Left forelimb (tissue), 1 donor: ENCODE results near the gene COMP.
"Not testable (repeated sequence)": the region's sequence is repeated elsewhere in the genome, so short reads cannot be mapped to it uniquely, and the experiment has no call there.

Experiments
- DNase-seq: peaks from one replicate; pipeline ENCODE4 v3.0.0-alpha.2; 2018; ENCODE audit warnings: low spot score

Gene COMP

DNA sequence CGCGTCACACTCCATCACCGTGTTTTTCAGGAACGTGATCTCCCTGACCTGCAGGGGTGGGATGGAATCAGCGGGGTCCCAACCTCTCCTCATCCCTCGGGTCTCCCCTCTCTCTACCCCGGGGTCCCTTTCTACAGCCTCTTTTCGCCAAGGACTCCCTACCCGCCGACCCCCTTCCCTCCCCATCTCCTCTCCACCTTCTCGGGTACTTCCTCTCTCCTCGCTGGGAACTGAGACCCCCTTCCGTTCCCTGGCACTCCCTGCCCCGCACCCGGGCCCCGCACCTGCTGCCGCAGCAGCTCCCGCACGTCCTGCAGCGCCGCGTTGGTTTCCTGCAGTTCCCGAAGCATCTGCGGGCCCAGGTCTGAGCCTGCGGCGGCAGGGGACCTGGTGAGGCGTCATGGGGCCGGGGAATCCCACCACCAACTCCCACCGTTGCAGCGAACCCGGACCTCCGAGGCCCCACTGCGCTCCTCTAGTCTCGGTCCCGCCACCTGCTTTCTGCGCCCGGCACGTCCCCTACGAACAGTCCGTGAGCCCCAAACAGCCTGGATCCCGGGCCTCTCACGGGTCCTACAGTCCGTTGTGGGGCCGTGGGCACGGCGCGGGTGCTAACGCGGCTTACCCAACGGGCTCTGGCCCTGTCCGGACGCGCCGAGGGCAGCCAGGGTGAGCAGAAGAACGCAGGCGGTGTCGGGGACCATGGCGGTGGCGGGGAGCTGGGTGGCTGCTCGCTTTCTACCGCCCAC is at the start of gene COMP:
COMP (minus strand) TSS at position 740 of the 749 bp plus-strand sequence; CDS start at position 704, 36 bp downstream.
- DNase-seq: no peak

DNA sequence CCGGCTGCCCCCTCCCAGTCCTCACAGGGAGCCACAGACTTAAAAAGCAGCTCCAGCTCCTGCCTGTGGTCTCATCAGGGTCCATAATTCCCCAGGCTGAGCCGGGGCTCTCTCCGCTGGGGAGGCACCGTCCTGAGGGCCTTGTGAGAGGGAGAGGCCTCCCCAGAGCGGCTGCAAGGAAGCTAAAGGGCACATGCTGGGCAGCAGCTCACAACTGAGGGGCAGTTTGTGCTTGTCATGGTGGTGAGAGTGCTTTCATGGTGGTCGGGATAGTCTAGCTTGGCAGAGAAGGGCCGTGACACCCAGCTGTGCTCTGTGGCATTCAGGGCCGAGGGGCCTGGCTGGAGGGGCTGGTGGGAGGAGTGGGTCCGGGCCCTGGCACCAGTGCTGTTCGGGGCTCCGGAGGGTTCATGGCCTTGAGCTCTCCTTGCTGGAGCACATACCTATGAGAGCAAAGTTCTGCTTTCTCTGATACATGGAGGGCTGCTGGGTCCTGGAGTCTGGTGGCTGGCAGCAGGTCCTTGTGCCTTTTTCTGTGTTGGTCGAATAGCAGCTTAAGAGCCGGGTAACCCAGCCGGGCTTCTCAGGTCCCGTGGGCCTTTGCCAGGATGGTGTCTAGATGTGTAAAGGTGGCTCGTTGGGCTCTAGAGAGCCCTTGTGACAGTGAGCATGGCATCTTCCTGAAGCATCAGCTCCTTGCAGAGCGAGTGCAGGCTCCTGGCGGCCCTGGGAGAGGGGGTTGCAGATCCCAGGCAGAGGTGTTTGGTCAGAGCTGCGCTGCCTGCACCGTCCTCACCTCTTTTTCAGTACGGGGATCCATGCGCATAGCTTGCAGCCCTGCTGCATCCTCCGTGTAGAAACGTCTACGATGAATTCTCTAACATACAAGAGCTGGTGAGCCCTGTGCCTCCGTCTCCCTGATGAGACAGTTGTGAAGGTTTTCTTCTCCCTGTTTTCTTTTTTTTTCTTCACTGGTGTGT is 49.5 kb upstream of the COMP start:
- DNase-seq: no peak

DNA sequence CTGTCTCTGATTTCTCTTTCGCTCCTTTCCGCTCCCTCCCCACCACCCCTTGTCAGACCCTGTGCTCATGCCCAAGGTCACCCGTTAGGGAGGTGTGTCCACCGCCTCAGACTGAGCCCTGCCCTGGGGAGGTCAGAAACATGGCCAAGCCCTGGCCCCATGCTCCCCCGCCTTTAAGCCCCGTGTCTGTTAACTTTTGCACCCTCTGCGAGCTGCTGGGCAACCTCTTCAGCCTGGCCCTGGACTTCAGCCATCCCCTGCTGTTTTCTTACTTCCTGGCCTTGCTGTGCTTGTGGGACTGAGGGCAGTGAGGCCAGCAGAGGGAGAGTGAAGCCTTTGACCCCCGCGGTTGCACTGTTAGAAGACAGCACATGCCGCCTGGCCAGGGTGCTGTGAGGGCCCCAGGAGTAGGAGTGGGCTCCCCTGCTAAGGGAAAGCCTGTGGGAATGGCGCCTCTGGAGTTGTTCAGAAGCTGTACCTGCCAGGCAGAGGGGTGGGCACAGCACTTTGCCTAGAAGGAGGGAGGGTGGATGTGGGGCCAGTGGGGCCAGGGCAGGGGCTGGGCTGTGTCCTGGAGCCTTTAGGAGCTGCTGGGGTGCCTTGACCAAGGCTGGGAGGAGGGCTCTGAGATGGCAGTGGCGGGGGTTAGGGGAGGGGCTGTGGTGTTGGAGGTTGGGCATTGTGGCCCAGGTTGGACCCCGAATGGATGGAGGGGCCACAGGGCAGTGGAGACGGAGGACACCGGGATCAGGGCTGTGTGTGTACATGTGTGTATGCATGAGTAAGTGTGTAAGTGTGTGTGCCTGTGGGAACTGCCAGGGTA is 48.6 kb upstream of the COMP start:
- DNase-seq: no peak

DNA sequence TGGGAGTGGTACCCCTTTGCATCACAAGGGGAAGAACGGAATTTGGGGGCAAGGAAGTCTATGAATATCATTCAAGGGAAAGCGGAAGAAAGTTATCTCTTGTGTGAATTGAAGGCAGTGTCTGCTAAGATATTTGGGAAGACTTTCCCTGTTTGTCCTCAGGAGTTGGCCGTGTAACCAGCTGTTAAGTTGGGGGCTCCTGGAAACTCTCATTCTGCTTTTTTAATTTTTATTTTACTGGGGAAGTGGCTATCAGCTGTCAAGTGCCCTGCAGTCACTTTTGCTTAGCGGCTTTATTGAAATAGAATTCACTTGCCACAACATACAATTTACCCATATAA is 43.5 kb upstream of the COMP start:
- DNase-seq: no peak

DNA sequence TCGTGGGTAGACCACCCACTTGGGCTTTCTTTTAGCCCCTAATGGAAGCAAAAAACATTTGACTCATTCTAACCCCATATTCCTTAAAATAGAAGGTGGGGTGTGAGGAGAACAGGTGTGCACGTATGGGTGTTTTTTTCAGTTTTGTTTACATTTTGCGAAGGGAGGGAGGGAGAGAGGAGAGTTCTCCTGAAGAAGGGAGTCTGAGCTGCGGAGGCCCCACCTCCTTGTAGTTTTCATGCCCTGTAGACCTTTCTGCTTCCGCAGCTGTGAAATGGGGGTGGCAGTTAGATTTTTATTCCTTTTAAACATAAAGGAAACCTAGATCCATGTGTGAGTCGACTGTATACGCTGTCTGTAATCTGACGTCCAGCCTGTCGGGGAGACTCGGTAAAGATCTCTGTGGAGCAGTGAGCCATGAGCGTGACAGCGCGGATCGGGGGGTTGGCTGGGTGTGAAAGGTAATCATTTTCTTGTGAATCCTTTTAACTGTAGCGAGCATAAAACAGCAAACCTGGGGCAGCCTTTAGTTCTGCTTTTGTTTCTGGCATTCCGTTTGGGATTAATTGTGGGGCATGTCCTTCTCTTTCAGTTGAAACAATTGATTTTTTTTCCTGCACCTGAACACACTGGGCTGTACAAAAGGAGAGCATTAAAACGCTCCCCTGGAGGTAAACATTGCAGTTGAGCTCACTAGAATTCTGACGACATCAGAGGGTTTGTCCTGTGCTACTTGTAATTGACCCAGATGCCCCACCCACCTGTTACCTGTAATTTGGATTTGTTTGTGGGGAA is 42.9 kb upstream of the COMP start:
- no peak for DNase-seq

DNA sequence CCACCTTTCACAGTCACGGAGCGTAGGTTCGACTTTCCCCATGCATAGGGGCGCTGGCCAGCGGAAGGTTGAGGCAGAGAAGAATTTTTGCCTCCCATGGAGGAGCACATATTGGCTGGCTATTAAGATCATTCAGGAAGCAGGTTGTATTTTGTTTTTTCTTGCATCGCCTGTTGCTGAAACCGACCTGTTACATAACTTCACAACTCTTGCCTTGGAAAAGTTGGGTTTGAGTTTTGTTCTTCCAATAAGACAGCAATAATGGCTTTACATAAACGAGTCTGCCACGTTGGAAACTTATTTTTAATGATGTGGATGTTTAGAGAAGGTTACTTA is 42.0 kb upstream of the COMP start:
- DNase-seq: no peak

DNA sequence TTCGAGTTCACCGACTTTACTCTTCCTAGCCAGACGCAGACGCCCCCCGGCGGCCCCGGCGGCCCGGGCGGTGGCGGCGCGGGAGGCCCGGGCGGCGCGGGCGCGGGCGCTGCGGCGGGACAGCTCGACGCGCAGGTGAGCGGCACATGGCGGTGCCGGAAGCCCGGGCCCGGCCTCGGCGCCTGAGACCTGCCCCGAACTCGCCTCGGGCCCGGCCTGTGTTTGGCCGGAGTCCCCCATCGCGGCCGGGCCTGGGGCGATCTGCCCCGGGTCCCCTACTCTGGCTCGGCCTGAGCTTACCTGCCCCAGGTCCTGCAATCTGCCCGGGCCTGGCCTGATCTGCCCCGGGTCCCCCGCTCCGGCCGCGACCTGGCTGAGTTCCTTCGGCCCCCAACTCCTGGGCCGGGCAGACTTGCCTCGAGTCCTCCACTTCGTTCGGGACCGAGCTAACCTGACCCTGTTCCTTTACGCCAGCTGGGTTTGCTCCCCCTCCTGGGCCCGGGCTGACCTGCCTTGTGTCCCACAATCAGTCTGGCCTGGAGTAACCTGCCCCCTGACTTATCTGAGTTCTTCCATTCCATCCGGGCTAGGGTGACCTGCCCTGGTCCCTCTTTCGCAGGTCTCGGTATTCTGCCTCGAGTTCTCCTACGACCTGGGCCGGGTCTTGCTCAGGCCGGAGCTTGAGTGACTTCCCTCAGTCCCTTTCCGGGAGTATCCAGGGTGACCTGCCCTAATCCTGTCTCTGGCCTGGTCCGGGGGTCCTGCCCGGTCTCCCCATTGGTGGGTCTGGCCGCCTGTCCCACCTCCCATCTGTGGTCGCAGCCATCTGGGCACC is 41.4 kb upstream of the COMP start:
- DNase-seq: no peak

DNA sequence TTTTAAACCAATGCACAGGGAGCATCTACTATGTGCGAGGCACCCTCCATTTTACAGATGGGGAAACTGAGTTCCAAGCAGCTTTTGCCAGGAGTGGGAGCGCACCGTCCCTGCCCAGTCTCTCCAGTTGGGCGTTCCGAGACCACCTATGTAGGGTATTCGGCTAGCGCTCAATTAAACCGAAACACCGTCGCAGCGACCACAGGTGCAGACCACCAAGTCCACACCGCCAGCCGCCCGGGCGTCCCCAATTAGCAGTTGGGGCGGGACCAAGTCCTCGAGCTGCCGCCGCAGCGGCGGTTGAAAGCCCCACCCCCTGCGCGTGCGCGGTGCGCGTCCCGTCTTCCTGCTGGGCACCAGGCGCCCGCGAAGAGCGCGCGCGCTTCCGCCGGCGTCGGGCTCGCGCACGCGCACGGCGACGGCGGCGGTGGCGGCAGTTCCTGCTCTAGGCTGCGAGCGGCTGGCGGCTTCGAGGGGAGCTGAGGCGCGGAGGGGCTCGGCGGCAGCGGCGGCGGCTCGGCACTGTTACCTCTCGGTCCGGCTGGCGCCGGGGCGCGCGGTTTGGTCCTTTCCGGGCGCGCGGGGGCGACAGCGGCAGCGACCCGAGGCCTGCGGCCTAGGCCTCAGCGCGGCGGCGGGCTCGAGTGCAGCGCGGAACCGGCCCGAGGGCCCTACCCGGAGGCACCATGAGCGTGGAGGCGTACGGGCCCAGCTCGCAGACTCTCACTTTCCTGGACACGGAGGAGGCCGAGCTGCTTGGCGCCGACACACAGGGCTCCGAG is 40.6 kb upstream of the COMP start, which contains the start of gene UPF1:
UPF1 (plus strand) TSS at position 436 of the 782 bp plus-strand sequence; CDS start at position 687, 251 bp downstream.
- peak; percentile 95 for DNase-seq

DNA sequence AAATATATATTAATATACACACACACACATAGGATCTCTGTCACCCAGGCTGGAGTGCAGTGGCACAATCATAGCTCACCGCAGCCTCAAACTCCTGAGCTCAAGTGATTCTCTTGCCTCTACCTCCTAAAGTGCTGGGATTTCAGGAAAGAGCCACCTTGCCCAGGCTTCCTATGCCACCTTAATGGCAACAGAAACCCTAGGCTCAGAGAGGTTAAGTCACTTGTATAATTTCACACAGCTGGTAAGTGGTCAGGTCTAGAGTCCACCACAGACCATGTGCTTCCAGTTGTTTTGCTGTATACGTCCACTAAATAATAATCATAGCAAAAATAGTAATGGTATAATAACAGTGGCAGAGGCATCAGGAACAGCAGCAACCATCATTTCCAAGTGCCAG is 39.4 kb upstream of the COMP start:
- DNase-seq: no peak

DNA sequence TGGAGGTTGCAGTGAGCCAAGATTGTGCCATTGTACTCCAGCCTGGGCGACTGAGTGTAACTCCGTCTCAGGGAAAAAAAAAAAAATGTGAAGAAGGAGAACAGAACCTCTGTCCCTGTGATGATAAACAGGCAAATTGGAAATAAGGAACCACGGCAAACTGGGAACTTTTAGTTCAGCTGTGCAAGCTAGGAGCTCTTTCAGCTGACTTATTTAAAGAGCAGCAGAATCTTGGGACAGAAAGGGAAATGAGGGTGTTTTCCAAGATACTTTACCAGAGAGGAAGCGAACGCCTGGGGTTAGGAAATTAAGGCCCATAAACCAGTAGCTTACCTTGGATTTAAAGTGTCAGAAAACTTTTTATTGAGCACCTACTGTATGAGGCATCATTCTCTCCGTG is 37.7 kb upstream of the COMP start:
- no peak for DNase-seq

DNA sequence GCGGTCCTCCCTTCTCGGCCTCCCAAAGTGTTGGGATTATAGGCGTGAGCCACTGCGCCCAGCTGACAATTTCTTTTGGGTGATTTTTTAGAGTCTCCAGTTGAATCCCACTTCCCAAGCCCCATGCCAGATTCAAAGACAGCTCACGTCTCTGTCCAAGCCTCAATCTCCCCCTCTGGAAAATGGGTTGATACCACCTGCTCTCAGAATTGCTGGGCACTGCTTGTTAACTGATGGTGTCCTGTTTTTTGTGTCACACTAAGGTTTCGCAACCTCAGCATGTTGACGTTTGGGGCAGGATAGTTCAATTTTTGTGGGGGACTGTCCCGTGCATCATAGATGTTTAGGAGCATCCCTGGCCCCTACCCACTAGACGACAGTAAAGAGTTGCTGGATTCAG is 26.5 kb upstream of the COMP start:
- no peak for DNase-seq

DNA sequence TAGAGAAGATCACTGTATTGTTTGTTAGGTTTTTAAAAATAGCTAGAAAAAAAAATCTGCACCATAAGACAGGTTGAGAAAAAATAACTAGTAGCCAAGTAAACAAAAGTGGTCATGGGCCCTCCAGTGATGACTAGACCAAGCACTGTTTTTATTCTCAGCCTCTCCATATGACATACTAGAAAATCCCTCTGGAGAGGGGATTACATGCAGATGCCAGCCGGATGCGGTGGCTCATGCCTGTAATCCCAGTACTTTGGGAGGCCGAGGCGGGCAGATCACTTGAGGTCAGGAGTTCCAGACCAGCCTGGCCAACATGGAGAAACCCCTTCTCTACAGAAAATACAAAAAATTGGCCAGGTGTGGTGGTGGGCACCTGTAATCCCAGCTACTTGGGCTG is 25.5 kb upstream of the COMP start:
- not testable (repeated sequence) for DNase-seq

DNA sequence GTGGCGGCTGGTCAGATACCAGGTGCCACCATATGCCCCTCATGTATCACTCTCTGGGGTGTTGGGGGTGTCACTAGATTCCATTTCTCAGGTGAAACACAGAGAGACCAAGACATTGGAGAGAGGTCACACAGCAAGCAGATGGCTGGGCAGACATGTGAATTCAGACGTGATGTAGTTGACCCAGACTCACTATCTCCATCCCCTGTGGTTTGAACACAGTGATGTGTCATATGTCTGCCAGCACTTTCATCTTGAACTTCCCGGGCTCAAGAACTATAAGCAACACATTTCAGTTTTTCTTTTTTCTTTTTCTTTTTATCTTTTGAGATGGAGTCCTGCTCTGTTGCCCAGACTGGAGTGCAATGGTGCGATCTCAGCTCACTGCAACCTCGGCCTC is 24.6 kb upstream of the COMP start:
- DNase-seq: no peak

DNA sequence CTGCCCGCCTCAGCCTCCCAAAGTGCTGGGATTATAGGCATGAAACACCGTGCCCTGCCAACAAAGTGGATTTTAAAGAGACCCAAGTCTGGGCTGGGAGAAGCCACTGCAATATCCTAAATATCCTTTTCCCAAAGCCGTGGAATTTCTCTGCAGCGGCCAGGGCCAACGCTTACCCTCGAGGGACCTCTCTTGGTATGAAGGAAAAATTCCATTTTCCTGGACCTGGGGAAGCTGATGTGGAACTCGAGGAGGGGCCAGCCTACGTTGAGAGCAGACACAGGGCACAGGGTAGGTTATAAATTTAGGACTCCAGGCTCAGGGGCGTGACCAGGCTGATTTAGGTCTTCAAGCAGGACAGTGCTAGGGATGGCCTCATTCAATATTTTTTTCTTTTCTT is 23.0 kb upstream of the COMP start:
- no peak for DNase-seq

DNA sequence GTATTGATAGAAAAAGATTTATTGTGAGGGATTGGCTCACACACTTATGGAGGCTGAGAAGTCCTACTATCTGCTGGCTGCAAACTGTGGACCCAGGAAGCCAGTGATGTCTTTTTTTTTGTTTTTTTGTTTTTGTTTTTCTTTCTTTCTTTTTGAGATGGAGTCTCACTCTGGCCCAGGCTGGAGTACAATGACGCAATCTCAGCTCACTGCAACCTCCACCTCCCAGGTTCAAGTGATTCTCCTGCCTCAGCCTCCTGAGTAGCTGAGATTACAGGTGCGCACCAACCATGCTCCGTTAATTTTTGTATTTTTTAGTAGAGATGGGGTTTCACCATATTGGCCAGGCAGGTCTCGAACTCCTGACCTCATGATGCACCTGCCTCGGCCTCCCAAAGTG is 20.5 kb upstream of the COMP start:
- not testable (repeated sequence) for DNase-seq

DNA sequence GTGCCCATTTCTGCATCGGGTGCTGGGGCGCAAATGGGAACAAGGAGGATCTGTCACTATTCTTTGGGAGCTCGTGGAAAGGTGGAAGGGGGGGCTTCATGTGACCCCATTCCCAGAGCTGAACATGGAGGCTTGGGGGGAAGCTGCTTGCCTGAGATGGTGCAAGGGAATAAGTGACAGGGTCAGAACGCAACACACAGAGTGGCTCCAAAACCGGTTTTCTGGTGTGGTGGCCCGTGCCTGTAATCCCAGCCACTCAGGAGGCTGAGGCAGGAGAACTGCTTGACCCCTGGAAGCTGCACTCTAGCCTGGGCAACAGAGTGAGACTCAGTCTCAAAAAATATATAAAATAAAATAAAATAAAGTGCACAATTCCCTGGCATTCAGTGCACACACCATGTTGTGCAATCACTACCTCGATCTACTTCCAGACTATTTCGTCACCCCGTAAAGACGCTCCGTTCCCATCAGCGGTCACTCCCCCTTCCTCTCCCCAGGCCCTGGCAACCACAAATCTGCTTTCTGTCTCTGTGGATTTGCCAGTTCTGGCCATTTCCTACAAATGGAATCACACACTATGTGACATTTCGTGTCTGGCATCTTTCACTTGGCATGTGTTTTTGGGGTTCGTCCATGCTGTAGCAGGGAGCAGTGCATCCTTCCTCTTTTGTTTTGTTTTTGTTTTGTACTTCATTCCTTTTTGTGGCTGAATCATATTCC is 18.2 kb upstream of the COMP start:
- DNase-seq: no peak

DNA sequence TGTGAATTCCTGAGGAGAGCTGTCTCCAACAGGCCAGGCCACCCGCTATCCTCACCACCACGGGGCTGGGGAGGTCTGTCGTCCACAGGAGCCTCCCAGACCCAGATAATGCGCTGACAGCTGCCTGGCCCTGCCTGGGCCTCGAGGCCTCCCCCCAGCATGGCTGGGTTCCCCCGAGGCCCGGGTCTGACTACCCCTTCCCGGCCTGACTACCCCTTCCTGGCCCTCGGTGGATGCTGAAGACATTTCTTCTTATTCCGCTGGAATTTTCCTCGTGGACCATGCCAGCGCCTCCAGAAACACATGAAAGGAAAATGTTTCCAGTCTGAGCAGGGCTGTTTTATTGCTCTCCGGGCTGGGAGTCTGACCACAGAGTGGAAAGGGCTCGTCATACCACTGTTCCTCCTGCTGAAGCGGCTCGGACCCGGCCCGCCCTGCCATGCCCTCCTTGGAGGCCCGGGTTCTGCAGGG is 16.8 kb upstream of the COMP start:
- peak; percentile 78 for DNase-seq

DNA sequence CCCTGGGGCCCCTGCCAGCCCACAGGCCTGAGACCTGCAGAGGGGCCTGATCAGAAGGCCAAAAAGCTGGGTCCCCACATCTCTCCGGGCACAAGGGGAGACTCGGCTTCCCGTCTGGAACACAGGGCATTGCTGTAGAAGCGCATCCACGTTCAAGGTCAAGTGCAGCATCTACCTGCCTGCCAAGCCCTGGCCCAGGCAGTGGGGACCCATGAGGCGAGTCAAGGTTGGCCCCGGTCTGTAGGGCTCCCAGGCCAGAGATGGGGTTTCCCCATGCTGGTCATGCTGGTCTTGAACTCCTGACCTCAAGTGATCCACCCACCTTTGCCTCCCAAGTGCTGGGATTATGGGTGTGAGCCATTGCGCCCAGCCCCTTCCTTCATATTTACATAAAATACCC is 13.5 kb upstream of the COMP start:
- DNase-seq: no peak

DNA sequence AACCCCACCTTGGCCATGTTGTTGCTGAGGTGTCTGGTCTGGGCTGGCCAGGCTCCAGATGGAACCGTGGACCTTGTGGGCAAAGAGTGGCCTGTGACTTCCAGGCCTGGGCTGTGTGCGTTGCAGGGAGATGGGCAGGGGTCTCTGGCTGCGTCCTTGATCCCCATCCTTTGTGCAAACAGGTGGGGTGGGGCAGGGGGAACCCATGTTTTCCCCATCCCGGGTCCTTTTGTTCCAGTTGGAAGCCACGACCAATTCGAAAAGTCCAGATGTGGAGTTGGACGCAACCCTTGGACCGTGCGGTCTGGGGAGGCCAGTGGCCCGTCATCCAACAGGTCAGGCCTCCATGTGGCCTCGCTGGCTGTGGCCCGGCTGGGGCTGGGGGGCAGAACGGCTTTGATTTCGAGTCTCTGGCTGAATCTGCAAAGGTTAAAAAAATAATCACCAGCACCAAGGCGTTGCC is 13.1 kb upstream of the COMP start:
- no peak for DNase-seq
